ENCODE data around the gene CDKN2B-AS1. TPM values are rescaled to one million over a fixed set of nuclear protein-coding genes. Genes with fewer than 3 reads are reported as not detected.

Gene CDKN2B-AS1
- total and polyA plus RNA-seq, 2 donors (not counting 1 experiment from before 2014, with no cell fraction given): 1.3 to 2.5 TPM

DNA sequence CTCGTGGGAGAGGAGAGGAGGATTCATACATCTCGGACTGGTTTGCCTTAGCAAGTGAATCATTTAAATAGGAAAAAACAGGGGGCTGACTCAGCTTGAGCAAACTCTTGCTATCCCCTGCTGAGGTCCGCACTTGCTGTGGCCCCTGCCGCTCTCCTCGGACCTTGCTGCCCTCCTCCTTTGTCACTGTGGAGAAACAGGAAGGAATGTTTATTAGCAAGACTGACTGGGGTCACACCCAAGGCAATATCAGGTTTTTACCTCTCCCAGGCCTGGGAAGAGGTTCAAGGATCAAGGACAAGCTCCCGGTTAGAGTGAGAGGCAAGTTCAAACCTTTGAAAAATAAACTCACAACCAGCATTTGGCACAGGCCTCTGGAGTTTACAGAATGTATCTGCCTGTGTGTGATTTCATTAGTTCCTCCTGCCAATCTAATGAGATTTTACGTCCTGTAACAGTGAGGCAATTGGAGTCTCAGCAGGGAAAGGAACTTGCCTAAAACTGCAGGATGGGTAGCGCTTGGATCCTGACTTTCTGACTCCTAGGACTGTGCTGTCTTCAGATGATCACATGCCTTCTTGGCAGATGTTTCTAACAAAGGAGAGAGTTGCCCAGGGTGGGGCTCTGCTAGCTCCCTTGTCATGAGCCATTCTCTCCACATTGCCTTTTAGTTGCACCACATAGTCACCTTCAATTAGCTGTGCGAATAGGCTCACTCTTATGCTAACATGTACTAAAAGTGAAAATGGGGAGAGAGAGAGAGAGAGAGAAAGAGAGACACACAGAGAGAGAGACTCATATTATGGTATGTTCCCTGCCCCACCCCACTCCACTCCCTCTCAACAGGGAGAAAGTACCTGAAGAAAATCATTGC lies 123.2 kb downstream of the CDKN2B-AS1 start:
- Mint-ChIP-seq H3K27ac (no peak overlapping the region), H3K9me3 (ENCODE audit: insufficient read depth) (no peaks in the 10 kb centered on the region), H3K4me1 (peaks cover 3% of the 10 kb centered on the region), H3K4me3 (no peak overlapping the region), H3K27me3 (peaks cover 8% of the 10 kb centered on the region)
- no peak for TF ChIP-seq CTCF (IDR thresholded peaks at IDR 0.05)
- no peak for TF ChIP-seq EZH2 (IDR thresholded peaks at IDR 0.05; ENCODE audit: borderline replicate concordance, insufficient read depth, low read depth, low read length, poor library complexity, severe bottlenecking)
- H3K4me3 ChIP-seq (ENCODE audit: control extremely low read depth in 1 of 5, extremely low read depth in 1 of 5, insufficient read depth in 1 of 5, low read depth in 2 of 5, low read length in 4 of 5): no peak overlapping the region
- DNase-seq (no peak), ATAC-seq (ENCODE audit: low read depth) (no peak)
- H3K27me3 ChIP-seq (replicated peaks in 1 of 4; ENCODE audit: control extremely low read depth in 1 of 4, control insufficient read depth in 3 of 4, insufficient read depth in 4 of 4, low read length in 3 of 4): no peaks in the 10 kb centered on the region
- WGBS (ENCODE audit: insufficient coverage): 78% methylated on average over 7 of the region's 9 CpGs
- POLR2A ChIA-PET: no interaction called here
- no peak overlapping the region for H2AFZ ChIP-seq (ENCODE audit: insufficient read depth, low read depth, low read length, poor library complexity, severe bottlenecking)
- CTCF ChIA-PET: interaction anchor here (1.1 kb wide), 1 partner anchor 304 kb away, joined by 3 read pairs; no protein-coding TSS in a partner anchor
- H3K27ac ChIP-seq (ENCODE audit: low read length in 2 of 2): no peak overlapping the region
- intact Hi-C loops (cut with micrococcal nuclease): no loop called here
- no peaks in the 10 kb centered on the region for H3K4me1 ChIP-seq (ENCODE audit: control insufficient read depth in 2 of 2, insufficient read depth in 2 of 2, low read length in 2 of 2)
- H4K20me1 ChIP-seq (ENCODE audit: control insufficient read depth, insufficient read depth, low read length, poor library complexity, severe bottlenecking): no peaks in the 10 kb centered on the region
- no peaks in the 10 kb centered on the region for H3K9me3 ChIP-seq (ENCODE audit: control extremely low read depth in 1 of 3, control insufficient read depth in 2 of 3, insufficient read depth in 1 of 3, low read length in 2 of 3)
- H3K79me2 ChIP-seq (ENCODE audit: control insufficient read depth, insufficient read depth, low read length): no peaks in the 10 kb centered on the region
- H3K36me3 ChIP-seq (replicated peaks in 1 of 2; ENCODE audit: control extremely low read depth in 1 of 2, control insufficient read depth in 1 of 2, extremely low read depth in 1 of 2, insufficient read depth in 2 of 2, low read length in 1 of 2): no peaks in the 10 kb centered on the region
- H3K4me2 ChIP-seq (replicated peaks; ENCODE audit: low read depth, low read length, poor library complexity, severe bottlenecking): no peak overlapping the region
- H3K9ac ChIP-seq (ENCODE audit: low read length): no peak overlapping the region
